ENCODE data around the gene TMIGD2.
A peak's percentile ranks its signal among the peaks of the same experiment; 100 is the strongest.
"Not testable (repeated sequence)": the region's sequence is repeated elsewhere in the genome, so short reads cannot be mapped to it uniquely, and the experiment has no call there.

TMIGD2 gene

DNA sequence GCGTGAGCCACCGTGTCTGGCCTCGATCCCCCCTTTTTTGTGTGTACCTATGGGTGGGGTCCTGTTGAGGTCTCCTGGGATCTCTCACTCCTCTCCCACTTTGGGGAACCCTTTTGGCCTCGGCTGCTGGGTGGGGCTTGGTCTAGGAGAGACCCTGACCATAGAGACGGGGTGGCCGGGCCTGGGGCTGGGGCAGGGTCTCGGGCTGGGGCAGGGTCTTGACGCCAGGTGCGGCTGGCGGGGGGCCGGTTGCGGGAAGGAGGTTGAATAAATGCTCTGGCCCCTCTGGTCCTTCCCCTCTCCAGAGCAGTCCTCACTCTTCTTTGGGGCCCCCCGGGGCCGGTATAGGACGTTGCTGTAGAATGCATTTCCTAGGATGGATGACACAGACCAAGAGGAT, 9.7 kb downstream of the TMIGD2 start:
- no peaks in the 10 kb centered on the region for H3K27me3 Mint-ChIP-seq
- H3K4me3 Mint-ChIP-seq = no peak overlapping the region
- no peaks in the 10 kb centered on the region for H3K4me1 Mint-ChIP-seq (ENCODE audit: low read depth)
- no peak overlapping the region for H3K27ac Mint-ChIP-seq
- no peaks in the 10 kb centered on the region for H3K9me3 Mint-ChIP-seq
- no peaks in the 10 kb centered on the region for H3K36me3 Mint-ChIP-seq (ENCODE audit: low read depth)

DNA sequence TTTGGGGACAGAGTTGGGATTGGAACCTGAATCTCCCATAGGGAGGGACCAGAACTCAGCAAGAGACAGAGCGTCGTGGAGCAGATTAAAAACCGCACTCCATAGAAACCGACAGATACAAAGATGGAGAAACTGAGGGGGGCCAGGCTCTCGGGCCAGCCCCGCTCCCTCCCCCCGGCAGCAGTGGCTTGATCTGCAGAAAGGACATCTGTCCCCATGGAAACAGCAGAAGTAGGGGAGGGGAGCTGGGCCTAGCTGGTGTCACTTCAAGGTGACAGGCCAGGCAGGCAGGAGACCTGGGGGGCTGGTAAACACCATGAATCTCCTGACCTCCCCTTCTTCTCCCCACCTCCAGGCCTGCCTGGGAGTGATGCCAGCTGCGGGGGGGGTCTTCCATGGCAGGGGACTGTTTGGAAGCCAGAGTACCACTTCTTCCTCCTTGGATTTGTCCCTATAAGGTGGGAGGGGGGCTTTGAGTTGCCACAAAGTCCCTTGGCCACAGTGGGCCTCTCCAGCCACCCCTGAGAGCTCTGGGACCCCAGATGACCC, 10.9 kb downstream of the TMIGD2 start:
- Mint-ChIP-seq H3K36me3 (ENCODE audit: low read depth) (no peaks in the 10 kb centered on the region), H3K4me3 (no peak overlapping the region), H3K9me3 (no peaks in the 10 kb centered on the region), H3K27me3 (no peaks in the 10 kb centered on the region), H3K4me1 (ENCODE audit: low read depth) (no peaks in the 10 kb centered on the region), H3K27ac (no peak overlapping the region)

DNA sequence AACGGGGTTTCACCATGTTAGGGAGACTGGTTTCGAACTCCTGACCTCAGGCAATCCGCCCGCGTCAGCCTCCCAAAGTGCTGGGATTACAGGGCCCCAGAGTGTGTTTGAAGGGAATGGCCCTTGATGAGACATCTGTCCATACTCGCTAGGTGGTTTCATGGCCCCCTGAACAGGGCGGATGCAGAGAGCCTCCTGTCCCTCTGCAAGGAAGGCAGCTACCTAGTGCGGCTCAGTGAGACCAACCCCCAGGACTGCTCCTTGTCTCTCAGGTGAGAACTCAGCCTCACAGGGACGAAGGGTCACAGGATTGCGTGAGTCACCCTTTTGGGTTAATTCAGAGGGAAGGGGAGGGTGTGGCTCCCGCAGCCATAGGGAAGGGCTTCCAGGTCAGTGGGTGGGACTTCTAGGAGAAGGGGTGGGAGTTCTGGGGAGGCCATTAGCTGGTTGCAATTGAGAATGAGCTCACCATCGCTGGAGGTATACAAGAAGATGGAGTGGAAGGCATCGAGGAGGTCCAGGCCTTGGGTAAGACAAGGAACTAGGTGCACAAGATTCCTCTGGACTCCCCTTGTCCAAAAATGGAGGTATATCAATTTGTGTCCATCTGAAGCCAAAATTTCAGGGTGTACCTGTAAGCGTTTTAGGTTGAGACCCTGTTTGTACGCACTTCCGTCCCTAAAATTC, 14.0 kb downstream of the TMIGD2 start:
- Mint-ChIP-seq H3K4me1 (ENCODE audit: low read depth) (no peaks in the 10 kb centered on the region), H3K9me3 (no peaks in the 10 kb centered on the region), H3K4me3 (no peak overlapping the region), H3K27me3 (no peaks in the 10 kb centered on the region), H3K36me3 (ENCODE audit: low read depth) (no peaks in the 10 kb centered on the region), H3K27ac (no peak overlapping the region)

DNA sequence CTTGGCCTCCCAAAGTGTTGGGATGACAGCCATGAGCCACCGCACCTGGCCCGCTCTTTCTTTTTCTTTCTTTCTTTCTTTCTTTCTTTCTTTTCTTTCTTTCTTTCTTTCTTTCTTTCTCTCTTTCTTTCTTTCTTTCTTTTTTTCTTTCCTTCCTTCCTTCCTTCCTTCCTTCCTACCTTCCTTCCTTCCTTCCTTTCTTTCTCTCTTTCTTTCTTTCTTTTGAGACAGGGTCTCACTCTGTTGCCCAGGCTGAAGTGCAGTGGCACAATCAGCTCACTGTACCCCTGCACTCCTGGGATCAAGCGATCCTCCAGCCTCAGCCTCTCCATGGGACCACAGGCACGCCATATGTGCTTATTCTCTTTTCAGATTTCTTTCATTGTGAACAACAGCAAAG, 16.0 kb downstream of the TMIGD2 start:
- not testable (repeated sequence) for H3K4me1 Mint-ChIP-seq (ENCODE audit: low read depth); H3K9me3 Mint-ChIP-seq; H3K36me3 Mint-ChIP-seq (ENCODE audit: low read depth); H3K27me3 Mint-ChIP-seq; H3K4me3 Mint-ChIP-seq; H3K27ac Mint-ChIP-seq

DNA sequence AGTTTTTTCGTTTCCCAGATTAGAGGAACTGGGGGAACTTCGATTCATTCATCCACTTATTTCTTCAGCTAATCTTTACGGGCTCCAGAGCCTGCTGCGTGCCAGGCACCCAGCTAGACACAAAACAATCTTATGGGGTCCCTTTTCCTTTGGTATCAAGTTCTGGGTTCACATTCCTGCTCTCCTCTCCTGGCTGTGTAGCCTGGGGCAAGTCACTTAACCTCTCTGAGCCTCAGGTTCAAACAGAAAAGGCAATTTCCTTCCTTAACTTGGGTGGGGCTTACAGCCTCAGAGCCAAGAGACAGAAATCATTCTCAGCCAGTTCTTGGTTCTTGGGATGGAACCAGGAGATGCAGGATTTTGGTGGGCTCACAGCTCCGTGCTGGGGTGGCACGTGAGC, 17.2 kb downstream of the TMIGD2 start:
- Mint-ChIP-seq H3K4me3 (no peak overlapping the region), H3K36me3 (ENCODE audit: low read depth) (no peaks in the 10 kb centered on the region), H3K9me3 (no peaks in the 10 kb centered on the region), H3K27me3 (peaks cover 9% of the 10 kb centered on the region), H3K27ac (no peak overlapping the region), H3K4me1 (ENCODE audit: low read depth) (no peaks in the 10 kb centered on the region)

DNA sequence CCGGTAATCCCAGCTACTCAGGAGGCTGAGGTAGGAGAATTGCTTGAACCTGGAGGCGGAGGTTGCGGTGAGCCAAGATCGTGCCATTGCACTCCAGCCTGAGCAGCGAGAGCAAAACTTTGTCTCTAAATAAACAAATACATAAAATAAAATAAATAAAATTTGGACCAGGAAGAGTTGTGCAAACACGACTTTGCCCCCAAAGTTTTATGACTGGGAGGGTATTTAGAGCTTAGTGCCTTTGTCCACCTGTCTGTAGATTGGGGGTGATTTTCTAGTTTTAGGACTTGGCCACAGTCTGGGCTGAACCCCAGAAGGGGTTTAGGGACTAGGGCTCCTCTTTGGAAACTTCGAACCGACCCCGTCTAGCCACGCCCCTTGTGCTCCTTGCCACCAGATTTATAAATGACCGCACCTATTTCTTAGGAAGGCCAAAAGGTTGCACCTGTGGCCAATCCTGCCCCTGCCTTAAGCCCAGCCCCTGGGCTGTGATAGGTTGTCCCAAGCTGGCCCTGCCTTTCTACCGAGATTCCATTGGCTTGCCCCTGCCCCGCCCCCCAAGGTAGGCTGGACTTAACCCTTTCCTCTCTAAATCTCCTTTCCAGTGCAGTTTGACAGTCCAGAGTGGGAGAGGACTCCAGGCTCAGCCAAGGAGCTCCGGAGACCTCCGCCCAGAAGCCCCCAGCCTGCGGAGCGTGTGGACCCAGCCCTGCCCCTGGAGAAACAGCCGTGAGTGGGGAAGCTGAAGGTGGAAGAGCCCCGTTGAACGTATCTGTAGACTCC, 17.8 kb downstream of the TMIGD2 start:
- Mint-ChIP-seq H3K4me1 (ENCODE audit: low read depth) (peaks cover 3% of the 10 kb centered on the region), H3K27ac (no peak overlapping the region), H3K27me3 (peaks cover 13% of the 10 kb centered on the region), H3K36me3 (ENCODE audit: low read depth) (no peaks in the 10 kb centered on the region), H3K4me3 (no peak overlapping the region), H3K9me3 (no peaks in the 10 kb centered on the region)

DNA sequence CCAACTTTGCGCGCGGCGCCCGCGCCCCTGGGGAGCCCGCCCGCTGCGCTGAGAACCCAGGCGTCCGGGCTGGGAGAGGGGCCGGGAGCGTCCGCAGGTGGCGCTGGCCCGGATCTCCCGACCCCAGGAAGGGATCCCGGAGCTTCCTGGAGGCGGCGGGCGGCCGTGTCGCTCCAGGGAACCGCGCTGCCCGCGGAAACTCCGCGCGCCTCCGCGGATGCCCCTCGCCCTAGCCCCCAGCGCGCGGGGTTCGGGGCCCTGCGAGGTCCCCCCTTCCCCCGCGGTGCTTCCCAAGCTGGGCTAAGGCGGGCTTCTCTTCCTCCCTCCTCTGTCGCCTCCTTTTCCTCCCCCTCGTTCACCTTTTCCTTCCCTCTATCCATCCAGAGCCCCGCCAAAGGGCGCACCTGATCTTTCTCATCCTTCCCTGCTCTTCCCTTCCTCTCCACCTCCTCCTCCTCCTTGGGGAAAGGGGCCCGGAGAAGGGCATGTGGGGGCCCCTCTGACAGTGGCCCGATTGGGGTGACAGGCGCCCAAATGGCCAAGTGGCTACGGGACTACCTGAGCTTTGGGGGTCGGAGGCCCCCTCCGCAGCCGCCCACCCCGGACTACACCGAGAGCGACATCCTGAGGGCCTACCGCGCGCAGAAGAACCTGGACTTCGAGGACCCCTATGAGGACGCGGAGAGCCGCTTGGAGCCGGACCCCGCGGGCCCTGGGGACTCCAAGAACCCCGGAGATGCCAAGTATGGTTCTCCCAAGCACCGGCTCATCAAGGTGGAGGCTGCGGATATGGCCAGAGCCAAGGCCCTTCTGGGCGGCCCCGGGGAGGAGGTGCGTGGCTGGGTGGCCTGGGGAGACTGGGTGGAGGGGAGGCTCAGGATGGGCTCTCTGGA, 22.4 kb downstream of the TMIGD2 start:
- Mint-ChIP-seq H3K4me1 (ENCODE audit: low read depth) (peaks cover 6% of the 10 kb centered on the region), H3K27me3 (peaks cover 16% of the 10 kb centered on the region), H3K27ac (no peak overlapping the region), H3K36me3 (ENCODE audit: low read depth) (no peaks in the 10 kb centered on the region), H3K9me3 (no peaks in the 10 kb centered on the region), H3K4me3 (peak overlapping the region; percentile 59)

DNA sequence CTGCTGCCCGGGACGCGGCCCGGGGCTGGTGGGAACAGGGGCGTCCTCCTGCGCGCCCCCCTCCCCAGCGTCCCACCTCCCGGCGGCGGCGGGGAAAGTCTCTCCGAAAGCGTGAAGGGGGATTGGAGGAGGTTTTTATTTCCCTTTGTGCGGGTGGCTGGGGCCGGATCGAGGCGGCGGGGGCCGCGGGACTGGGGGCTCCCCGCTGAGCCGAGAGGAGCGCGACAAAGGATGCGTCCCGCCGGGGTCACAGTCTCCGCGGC, 23.0 kb downstream of the TMIGD2 start:
- Mint-ChIP-seq H3K36me3 (ENCODE audit: low read depth) (no peaks in the 10 kb centered on the region), H3K27ac (no peak overlapping the region), H3K9me3 (no peaks in the 10 kb centered on the region), H3K27me3 (peaks cover 16% of the 10 kb centered on the region), H3K4me3 (no peak overlapping the region), H3K4me1 (ENCODE audit: low read depth) (peaks cover 6% of the 10 kb centered on the region)

DNA sequence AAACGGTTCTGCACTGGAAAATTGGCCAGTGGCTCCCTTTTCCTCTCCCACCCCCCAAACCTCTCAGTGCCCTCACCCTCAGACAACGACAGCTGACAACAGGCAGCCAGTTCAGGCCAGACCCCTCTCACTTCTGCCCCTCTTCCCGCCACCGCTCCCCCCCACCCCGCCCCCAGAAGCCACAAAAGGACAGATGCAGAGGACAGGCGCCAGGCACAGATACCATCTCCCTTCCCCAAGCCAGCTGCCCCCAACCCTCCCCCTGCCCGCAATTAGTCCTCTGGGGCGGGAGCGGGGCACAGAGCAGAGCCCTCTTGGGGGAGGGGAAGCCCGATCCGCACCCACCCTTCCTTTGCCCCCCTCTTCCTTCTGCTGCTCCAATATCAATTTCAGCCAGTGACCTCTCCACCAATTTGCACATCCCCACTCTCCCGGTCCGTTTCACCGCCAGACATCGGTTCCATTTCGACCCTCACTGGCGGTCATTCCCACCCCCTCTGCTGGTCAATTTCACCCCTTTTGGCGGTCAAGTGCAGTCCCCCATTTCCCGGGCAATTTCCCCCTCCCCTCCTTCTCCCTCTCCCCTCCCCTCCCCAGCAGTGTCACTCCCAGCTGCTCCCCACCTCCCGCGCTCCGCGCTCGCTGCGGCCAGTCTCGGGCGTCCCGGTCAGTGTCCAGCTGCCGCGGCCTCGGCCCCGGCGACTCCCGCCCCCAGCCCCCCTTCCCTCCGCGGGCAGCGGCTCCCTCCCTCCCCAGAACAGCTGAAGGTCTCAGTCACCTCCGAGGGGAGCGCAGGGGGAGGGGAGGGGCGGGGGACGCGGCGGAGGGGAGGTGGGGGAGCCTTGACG, 23.5 kb downstream of the TMIGD2 start, which contains the start of gene SHD:
Gene SHD (plus strand): TSS at position 848 of the 848 bp plus-strand sequence. CDS start 798 bp downstream, outside the sequence.
- Mint-ChIP-seq H3K36me3 (ENCODE audit: low read depth) (no peaks in the 10 kb centered on the region), H3K4me1 (ENCODE audit: low read depth) (peaks cover 6% of the 10 kb centered on the region), H3K27ac (no peak within 1 kb of the TSS), H3K4me3 (peak within 1 kb of the TSS; percentile 59), H3K27me3 (peaks cover 16% of the 10 kb centered on the region), H3K9me3 (no peaks in the 10 kb centered on the region)

DNA sequence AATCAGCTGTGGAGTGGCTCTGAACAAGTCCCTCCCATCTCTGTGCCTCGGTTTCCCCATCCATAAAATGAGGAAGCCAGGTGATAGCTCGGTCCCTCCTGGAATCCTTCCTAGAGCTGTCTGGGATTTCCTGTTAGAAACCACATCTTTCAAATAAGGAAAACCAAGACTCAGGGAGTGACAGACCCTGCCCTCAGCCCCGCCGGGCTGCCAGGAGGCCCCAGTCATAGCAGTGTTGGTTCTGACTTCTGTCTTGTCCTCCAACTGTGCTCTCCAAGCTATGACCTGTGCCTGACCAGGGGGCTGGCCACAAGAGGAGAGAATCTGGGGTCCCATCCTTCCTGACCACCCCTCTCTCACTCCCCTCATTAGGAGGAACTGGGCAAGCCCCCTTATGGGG, 24.2 kb downstream of the TMIGD2 start:
- Mint-ChIP-seq H3K27me3 (peaks cover 16% of the 10 kb centered on the region), H3K27ac (no peak overlapping the region), H3K9me3 (no peaks in the 10 kb centered on the region), H3K4me3 (no peak overlapping the region), H3K36me3 (ENCODE audit: low read depth) (no peaks in the 10 kb centered on the region), H3K4me1 (ENCODE audit: low read depth) (peaks cover 6% of the 10 kb centered on the region)

DNA sequence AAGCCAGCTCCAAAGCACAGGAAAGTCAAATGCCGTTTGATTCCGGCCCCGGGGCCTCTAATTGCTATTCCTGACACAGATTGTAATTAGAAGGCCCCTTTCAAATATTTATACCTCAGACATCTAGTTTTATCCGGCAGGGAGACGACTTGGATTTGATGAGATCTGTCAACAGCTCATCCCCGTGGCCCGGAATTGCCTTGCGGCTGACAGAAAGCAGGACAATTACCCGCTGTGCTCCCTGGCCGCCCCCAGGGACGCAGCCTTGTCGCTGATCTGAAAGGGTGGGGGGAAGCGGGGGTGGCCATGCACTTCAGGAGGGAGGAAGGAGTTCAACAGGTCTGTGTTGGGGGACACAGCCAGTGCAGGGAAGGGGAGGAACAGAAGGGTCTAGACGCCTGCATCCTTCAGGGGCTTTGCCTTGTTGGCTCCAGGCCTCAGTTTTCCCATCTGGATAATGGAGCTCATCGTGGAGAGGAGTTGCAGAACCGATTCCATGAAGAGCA, 24.9 kb downstream of the TMIGD2 start:
- Mint-ChIP-seq H3K4me1 (ENCODE audit: low read depth) (peaks cover 6% of the 10 kb centered on the region), H3K4me3 (no peak overlapping the region), H3K27me3 (peaks cover 13% of the 10 kb centered on the region), H3K36me3 (ENCODE audit: low read depth) (peaks cover under 1% of the 10 kb centered on the region), H3K9me3 (no peaks in the 10 kb centered on the region), H3K27ac (no peak overlapping the region)

DNA sequence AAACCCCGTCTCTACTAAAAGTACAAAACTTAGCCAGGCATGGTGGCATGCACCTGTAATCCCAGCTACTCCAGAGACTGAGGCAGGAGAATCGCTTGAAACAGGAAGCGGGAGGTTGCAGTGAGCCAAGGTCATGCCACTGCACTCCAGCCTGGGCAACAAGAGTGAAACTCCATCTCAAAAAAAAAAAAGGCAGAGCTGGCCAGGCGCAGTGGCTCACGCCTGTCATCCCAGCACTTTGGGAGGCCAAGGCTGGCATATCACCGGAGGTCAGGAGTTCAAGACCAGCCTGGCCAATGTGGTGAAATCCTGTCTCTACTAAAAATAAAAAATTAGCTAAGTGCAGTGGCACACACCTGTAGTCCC, 27.9 kb downstream of the TMIGD2 start:
- peaks cover 14% of the 10 kb centered on the region for H3K36me3 Mint-ChIP-seq (ENCODE audit: low read depth)
- H3K4me3 Mint-ChIP-seq; H3K4me1 Mint-ChIP-seq (ENCODE audit: low read depth); H3K9me3 Mint-ChIP-seq; H3K27ac Mint-ChIP-seq; H3K27me3 Mint-ChIP-seq: not testable (repeated sequence)

DNA sequence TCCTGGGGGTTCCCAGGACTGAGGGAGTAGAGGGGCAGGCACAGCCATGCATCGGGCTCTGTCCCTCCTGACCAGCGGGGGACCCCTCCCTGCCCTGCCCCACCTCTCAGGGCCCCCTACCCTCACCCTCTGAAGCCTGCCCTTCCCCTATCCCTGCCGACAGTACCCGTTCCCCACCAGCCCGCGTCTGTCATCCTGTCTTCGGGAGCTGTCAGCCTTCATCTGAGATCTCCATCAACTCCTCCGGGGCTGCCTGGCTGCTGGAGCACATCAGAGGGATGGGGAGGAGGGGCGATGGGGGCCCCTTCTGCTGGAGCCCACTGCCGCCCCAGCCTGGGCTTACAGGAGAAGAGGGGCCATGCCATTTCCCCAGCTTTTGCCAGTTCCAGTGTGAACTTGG, 29.3 kb downstream of the TMIGD2 start:
- no peaks in the 10 kb centered on the region for H3K4me1 Mint-ChIP-seq (ENCODE audit: low read depth)
- no peaks in the 10 kb centered on the region for H3K9me3 Mint-ChIP-seq
- no peak overlapping the region for H3K4me3 Mint-ChIP-seq
- H3K36me3 Mint-ChIP-seq (ENCODE audit: low read depth) = peaks cover 23% of the 10 kb centered on the region
- no peak overlapping the region for H3K27ac Mint-ChIP-seq
- no peaks in the 10 kb centered on the region for H3K27me3 Mint-ChIP-seq

DNA sequence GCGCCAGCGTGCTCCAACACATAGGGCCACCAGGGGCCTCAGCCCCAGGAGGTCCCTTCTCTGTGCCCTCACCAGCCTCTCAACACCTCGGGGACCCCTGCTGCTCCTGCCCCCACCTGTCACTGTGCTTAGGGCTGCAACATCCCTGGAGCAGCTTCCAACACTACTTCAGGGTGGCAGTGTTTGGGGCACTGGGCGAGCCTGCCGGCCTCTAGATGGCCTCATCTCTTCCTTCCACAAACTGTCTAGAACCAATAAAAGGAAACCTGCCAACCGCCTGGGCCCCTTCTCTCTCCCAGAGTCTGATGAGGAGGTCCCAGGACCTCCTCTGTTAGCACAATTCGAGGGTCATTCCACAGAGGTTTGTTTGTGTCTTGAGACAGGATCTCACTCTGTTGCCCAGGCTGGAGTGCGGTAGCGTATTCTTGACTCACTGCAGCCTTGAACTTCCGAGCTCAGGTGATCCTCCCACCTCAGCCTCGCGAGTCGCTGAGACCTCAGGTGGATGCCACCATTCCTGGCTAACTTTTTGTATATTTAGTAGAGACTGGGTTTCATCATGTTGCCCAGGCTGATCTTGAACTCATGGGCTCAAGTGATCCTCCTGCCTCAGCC, 33.3 kb downstream of the TMIGD2 start:
- H3K9me3 Mint-ChIP-seq = no peaks in the 10 kb centered on the region
- peaks cover 16% of the 10 kb centered on the region for H3K4me1 Mint-ChIP-seq (ENCODE audit: low read depth)
- no peaks in the 10 kb centered on the region for H3K27me3 Mint-ChIP-seq
- no peak overlapping the region for H3K27ac Mint-ChIP-seq
- no peak overlapping the region for H3K4me3 Mint-ChIP-seq
- H3K36me3 Mint-ChIP-seq (ENCODE audit: low read depth) = peaks cover 50% of the 10 kb centered on the region

All from stimulated activated naive CD8-positive, alpha-beta T cell treated with anti-CD3 and anti-CD28 coated beads, Interleukin-15, Interleukin-2, amounts not matched to agents 100 ng/mL and 50 ng/mL, for 24 hours (primary cell).